PFSK-1 (cell line): ENCODE results near the gene FAM120B.

Experiments used
- FOXP2 ChIP-seq: optimal IDR thresholded peaks from 2 replicates; pipeline ENCODE3; 2011; ENCODE audit warnings: borderline replicate concordance, control low read depth, inconsistent platforms; ENCODE audit not compliant: insufficient read depth; ENCODE audit errors: extremely low read length, extremely low read depth
- POLR2AphosphoS5 ChIP-seq: IDR thresholded peaks from 2 replicates; pipeline ENCODE4 v1.6.1; 2012; ENCODE audit warnings: low read depth, mild to moderate bottlenecking, control low read depth, low read length, moderate library complexity
- SIN3A ChIP-seq: IDR thresholded peaks from 2 replicates; pipeline ENCODE4 v1.6.1; 2012; ENCODE audit warnings: mild to moderate bottlenecking, low read length, moderate library complexity, borderline replicate concordance; ENCODE audit not compliant: insufficient read depth
- TAF1 ChIP-seq: IDR thresholded peaks from 2 replicates; pipeline ENCODE4 v1.6.1; 2012; ENCODE audit warnings: low read length, control low read depth, borderline replicate concordance; ENCODE audit not compliant: insufficient read depth
- TF ChIP-seq, protein P1 (sequence below), 2 experiments: IDR thresholded peaks; 2 replicates each; pipeline versions ENCODE4 v1.6.1 to v1.8.0; 2011 to 2012; ENCODE audit warnings: low read depth in 2 of 2, low read length in 2 of 2, control low read depth in 1 of 2, inconsistent platforms in 1 of 2, mild to moderate bottlenecking in 1 of 2, moderate library complexity in 1 of 2; ENCODE audit not compliant: insufficient read depth in 1 of 2

FAM120B gene

DNA sequence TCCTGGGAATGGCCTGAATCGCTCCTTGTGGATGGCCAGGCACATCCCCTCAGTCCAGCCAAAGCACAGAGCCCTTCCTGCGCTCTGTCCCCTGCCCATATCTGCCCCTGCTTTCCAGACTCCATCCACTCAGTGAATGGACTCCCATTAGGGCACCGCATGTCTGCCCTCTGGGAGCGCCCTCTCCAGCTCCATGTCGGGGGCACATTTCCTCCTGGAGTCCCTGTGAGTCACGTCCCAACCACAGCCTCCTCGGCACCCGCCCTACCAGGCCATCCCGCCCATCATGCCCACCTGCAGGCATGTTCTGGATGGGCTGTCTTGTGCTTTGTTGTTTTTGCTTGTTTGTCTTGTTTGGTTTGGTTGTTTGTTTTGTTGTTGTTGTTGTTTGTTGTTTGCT, 149.8 kb downstream of the FAM120B start:
- TF ChIP-seq SIN3A (no peak), POLR2AphosphoS5 (no peak), TAF1 (no peak), FOXP2 (no peak)
- TF ChIP-seq, protein P1, sequence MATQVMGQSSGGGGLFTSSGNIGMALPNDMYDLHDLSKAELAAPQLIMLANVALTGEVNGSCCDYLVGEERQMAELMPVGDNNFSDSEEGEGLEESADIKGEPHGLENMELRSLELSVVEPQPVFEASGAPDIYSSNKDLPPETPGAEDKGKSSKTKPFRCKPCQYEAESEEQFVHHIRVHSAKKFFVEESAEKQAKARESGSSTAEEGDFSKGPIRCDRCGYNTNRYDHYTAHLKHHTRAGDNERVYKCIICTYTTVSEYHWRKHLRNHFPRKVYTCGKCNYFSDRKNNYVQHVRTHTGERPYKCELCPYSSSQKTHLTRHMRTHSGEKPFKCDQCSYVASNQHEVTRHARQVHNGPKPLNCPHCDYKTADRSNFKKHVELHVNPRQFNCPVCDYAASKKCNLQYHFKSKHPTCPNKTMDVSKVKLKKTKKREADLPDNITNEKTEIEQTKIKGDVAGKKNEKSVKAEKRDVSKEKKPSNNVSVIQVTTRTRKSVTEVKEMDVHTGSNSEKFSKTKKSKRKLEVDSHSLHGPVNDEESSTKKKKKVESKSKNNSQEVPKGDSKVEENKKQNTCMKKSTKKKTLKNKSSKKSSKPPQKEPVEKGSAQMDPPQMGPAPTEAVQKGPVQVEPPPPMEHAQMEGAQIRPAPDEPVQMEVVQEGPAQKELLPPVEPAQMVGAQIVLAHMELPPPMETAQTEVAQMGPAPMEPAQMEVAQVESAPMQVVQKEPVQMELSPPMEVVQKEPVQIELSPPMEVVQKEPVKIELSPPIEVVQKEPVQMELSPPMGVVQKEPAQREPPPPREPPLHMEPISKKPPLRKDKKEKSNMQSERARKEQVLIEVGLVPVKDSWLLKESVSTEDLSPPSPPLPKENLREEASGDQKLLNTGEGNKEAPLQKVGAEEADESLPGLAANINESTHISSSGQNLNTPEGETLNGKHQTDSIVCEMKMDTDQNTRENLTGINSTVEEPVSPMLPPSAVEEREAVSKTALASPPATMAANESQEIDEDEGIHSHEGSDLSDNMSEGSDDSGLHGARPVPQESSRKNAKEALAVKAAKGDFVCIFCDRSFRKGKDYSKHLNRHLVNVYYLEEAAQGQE (IDR thresholded peaks at IDR 0.05; ENCODE audit: insufficient read depth in 1 of 2, low read depth in 2 of 2, low read length in 2 of 2) = no peak
